Right lobe of liver (tissue), 4 donors: ENCODE results near the gene CFAP100.

ENCODE experiments used
- CTCF ChIP-seq, 4 donors: fragments of 200-600 bp in 3 of 4; fragments of 450-650 bp in 1 of 4; IDR thresholded peaks; one replicate each; pipeline versions ENCODE4 v1.5.1 to v1.8.0; 2016 to 2022; ENCODE audit warnings: antibody characterized with exemption in 4 of 4, mild to moderate bottlenecking in 2 of 4
- POLR2A ChIP-seq: fragments of 450-650 bp; IDR thresholded peaks from one replicate; pipeline ENCODE4 v1.6.1; 2017; ENCODE audit warnings: antibody characterized with exemption, mild to moderate bottlenecking
- donor health status: DM: no; HTN: no; CAD: no.
- donor health status: DM: no; HTN: no; CAD: no.
- donor health status: DM: no; HTN: yes; CAD: no.

GRCh38 chr3:126485176-126485897, 90.6 kb downstream of the CFAP100 start:
- TF ChIP-seq CTCF (IDR thresholded peaks at IDR 0.05) (no peak), POLR2A (no peak)
